HepG2 (cell line): ENCODE data around the gene FBXW5. TPM values are rescaled to one million over a fixed set of nuclear protein-coding genes. Genes with fewer than 3 reads are reported as not detected.

Experiments used
- ATAC-seq: fragments of 200-7000 bp; cut with Tn5 transposase; 3 replicates; pipeline ENCODE4 v1.9.1; 2020; ENCODE audit warnings: mild to moderate bottlenecking, moderate library complexity
- BruUV-seq: library from RNA; stranded (reverse); fragments of 400-500 nt; replicated peaks from 2 replicates; lab custom pipeline; 2021; lab: Mats Ljungman, UMichigan
- CTCF ChIA-PET: fragments of 300-600 bp; formaldehyde crosslinking; extraction: SDS; loops from one replicate; lab custom pipeline; 2021; ENCODE audit warnings: low total read pairs, inconsistent platforms, low intra/inter-chr PET ratio; lab: Yijun Ruan, JAX
- POLR2A ChIA-PET: fragments of 350-600 bp; sonication (Branson Sonifier 250); formaldehyde crosslinking; loops from one replicate; lab custom pipeline; 2020; ENCODE audit warnings: antibody characterized with exemption, inconsistent platforms; lab: Yijun Ruan, JAX
- DNase-seq: peaks from one replicate; pipeline ENCODE4 v3.0.0-alpha.2; 2015; ENCODE audit warnings: low spot score
- FAIRE-seq: peaks from 3 replicates; lab custom pipeline; 2011; peaks lifted over from hg19 to GRCh38; lab: Jason Lieb, UNC
- H2AFZ ChIP-seq: one replicate; pipeline ENCODE4 v1.6.1; 2011; ENCODE audit warnings: low read length, inconsistent platforms
- H3K27ac ChIP-seq: fragments of 300-600 bp; 3 replicates; pipeline ENCODE4 v1.8.0; 2011; ENCODE audit warnings: mixed run types, mild to moderate bottlenecking, mixed read lengths, low read length, inconsistent platforms; ENCODE audit not compliant: insufficient read depth; ENCODE audit errors: extremely low read length
- H3K27me3 ChIP-seq, 2 experiments: fragments of 200-600 bp in 1 of 2; 2 replicates in 1 of 2; 3 replicates in 1 of 2; pipeline versions ENCODE4 v1.6.0 to v1.8.0; 2011; ENCODE audit warnings: low read length in 2 of 2, mild to moderate bottlenecking in 2 of 2, moderate library complexity in 2 of 2, inconsistent platforms in 1 of 2; ENCODE audit not compliant: insufficient read depth in 2 of 2, control insufficient read depth in 1 of 2
- H3K36me3 ChIP-seq, 2 experiments: fragments of 200-600 bp in 1 of 2; replicated peaks in 1 of 2; 2 replicates in 1 of 2; 3 replicates in 1 of 2; pipeline versions ENCODE4 v1.5.1 to v1.8.0; 2011; ENCODE audit warnings: low read length in 2 of 2, inconsistent platforms in 1 of 2; ENCODE audit not compliant: insufficient read depth in 2 of 2, control insufficient read depth in 1 of 2
- H3K4me1 ChIP-seq: 2 replicates; pipeline ENCODE4 v1.5.1; 2012; ENCODE audit warnings: low read length, inconsistent platforms; ENCODE audit not compliant: insufficient read depth
- H3K4me2 ChIP-seq: 2 replicates; pipeline ENCODE4 v1.6.0; 2011; ENCODE audit warnings: low read depth, low read length, inconsistent platforms
- H3K4me3 ChIP-seq, 3 experiments: fragments of 200-600 bp in 1 of 3; sonication (generic), shearing (Covaris generic) in 1 of 3; replicated peaks in 1 of 3; 2 replicates each; pipeline ENCODE4 v1.5.1; 2011 to 2016; ENCODE audit warnings: low read length in 3 of 3, inconsistent platforms in 2 of 3, low read depth in 2 of 3, mild to moderate bottlenecking in 2 of 3, control low read depth in 1 of 3, mixed read lengths in 1 of 3; ENCODE audit not compliant: insufficient read depth in 1 of 3
- H3K79me2 ChIP-seq: one replicate; pipeline ENCODE4 v1.6.1; 2011; ENCODE audit warnings: low read length, inconsistent platforms; ENCODE audit not compliant: insufficient read depth
- H3K9ac ChIP-seq: 2 replicates; pipeline ENCODE4 v1.6.0; 2011; ENCODE audit warnings: mild to moderate bottlenecking, low read depth, low read length, inconsistent platforms; ENCODE audit not compliant: insufficient read depth
- H3K9me3 ChIP-seq: 2 replicates; pipeline ENCODE4 v1.5.1; 2012; ENCODE audit warnings: mild to moderate bottlenecking, low read length
- H4K20me1 ChIP-seq: 2 replicates; pipeline ENCODE4 v1.6.0; 2011; ENCODE audit warnings: inconsistent platforms, mild to moderate bottlenecking, low read length, moderate library complexity; ENCODE audit not compliant: insufficient read depth
- ATF7 ChIP-seq, 2 experiments: fragments of 450-650 bp in 1 of 2; sonication (generic) in 1 of 2; formaldehyde crosslinking in 1 of 2; IDR thresholded peaks; 2 replicates each; pipeline versions ENCODE4 v1.4.0 to v1.6.1; 2016 to 2020; ENCODE audit warnings: antibody characterized with exemption in 1 of 2, mild to moderate bottlenecking in 1 of 2, missing genetic modification reagents in 1 of 2
- HNRNPK ChIP-seq: fragments of 200-400 bp; formaldehyde crosslinking; IDR thresholded peaks from 2 replicates; pipeline ENCODE4 v1.6.1; 2018; ENCODE audit warnings: low read length, low read depth, moderate library complexity, mild to moderate bottlenecking; ENCODE audit not compliant: poor library complexity, severe bottlenecking
- MTF2 ChIP-seq: sonication (generic); formaldehyde crosslinking; IDR thresholded peaks from 2 replicates; pipeline ENCODE4 v1.5.0; 2020; ENCODE audit warnings: missing genetic modification reagents, borderline replicate concordance
- NKX3-1 ChIP-seq: sonication (generic); formaldehyde crosslinking; IDR thresholded peaks from 2 replicates; pipeline ENCODE4 v1.5.0; 2020; ENCODE audit warnings: missing genetic modification reagents
- PHF21A ChIP-seq: sonication (generic); formaldehyde crosslinking; IDR thresholded peaks from 2 replicates; pipeline ENCODE4 v1.5.0; 2020; ENCODE audit warnings: mild to moderate bottlenecking, missing genetic modification reagents
- RBM22 ChIP-seq: fragments of 200-400 bp; formaldehyde crosslinking; optimal IDR thresholded peaks from 2 replicates; pipeline ENCODE3; 2017; ENCODE audit warnings: mild to moderate bottlenecking, low read length, moderate library complexity
- SMAD3 ChIP-seq: sonication (generic); formaldehyde crosslinking; IDR thresholded peaks from 2 replicates; pipeline ENCODE4 v1.4.0; 2020; ENCODE audit warnings: missing genetic modification reagents
- SMYD3 ChIP-seq: sonication (generic); formaldehyde crosslinking; IDR thresholded peaks from 2 replicates; pipeline ENCODE4 v1.8.1; 2023; ENCODE audit warnings: mild to moderate bottlenecking, missing genetic modification reagents
- ZNF333 ChIP-seq: sonication (generic); formaldehyde crosslinking; IDR thresholded peaks from 2 replicates; pipeline ENCODE4 v1.4.0; 2020; ENCODE audit warnings: mild to moderate bottlenecking, missing genetic modification reagents, borderline replicate concordance
- ZNF432 ChIP-seq: sonication (generic); formaldehyde crosslinking; IDR thresholded peaks from 2 replicates; pipeline ENCODE4 v1.5.0; 2020; ENCODE audit warnings: missing genetic modification reagents, mild to moderate bottlenecking, borderline replicate concordance
- ZNF451 ChIP-seq: sonication (generic); formaldehyde crosslinking; IDR thresholded peaks from 2 replicates; pipeline ENCODE4 v1.5.0; 2020; ENCODE audit warnings: mild to moderate bottlenecking, missing genetic modification reagents
- ZNF569 ChIP-seq: sonication (generic); formaldehyde crosslinking; IDR thresholded peaks from 2 replicates; pipeline ENCODE4 v1.5.0; 2020; ENCODE audit warnings: mild to moderate bottlenecking, missing genetic modification reagents, moderate library complexity, borderline replicate concordance
- WGBS: methylation state at CpG from one replicate; pipeline ENCODE4 v1.1.6; 2017; ENCODE audit warnings: low lambda C conversion rate; 5-methylcytosine and 5-hydroxymethylcytosine counted together
- in situ Hi-C: cut with HindIII; loops from 2 replicates; pipeline ENCODE4 v1.10.0; 2017; ENCODE audit warnings: low pct_unique_long_range_greater_than_20kb; ENCODE audit not compliant: extremely low pct_ligation_motif_present
- intact Hi-C: fragments of 100-400 bp; cut with micrococcal nuclease; formaldehyde crosslinking; loops from one replicate; pipeline ENCODE4 v1.10.0; 2022; ENCODE audit not compliant: unreplicated experiment
- polyA plus RNA-seq, 8 experiments: library from polyadenylated mRNA; depleted of rRNA in 3 of 8; stranded (reverse) in 7 of 8; unstranded in 1 of 8; fragments of >200 nt; fragmentation: Illumina TruSeq in 4 of 8; extraction: Trizol in 4 of 8; gene quantifications; 2 replicates each; pipeline versions ENCODE4 v1.2.1 to v1.2.3, GENCODE V29; 2011 to 2016; ENCODE audit warnings: low read depth in 4 of 8, missing spikeins in 1 of 8, mixed read lengths in 1 of 8; ENCODE audit not compliant: insufficient read depth in 1 of 8
- total RNA-seq, 5 experiments: library from RNA; depleted of rRNA; stranded (reverse); fragments of >200 nt; fragmentation: Illumina TruSeq; extraction: Trizol; gene quantifications; 2 replicates each; pipeline ENCODE4 v1.2.3, GENCODE V29; 2016; ENCODE audit warnings: low read depth in 1 of 5
- TF ChIP-seq, protein P1 (sequence below): sonication (generic); formaldehyde crosslinking; IDR thresholded peaks from 2 replicates; pipeline ENCODE4 v1.4.0; 2020; ENCODE audit warnings: missing genetic modification reagents
- TF ChIP-seq, protein P2 (sequence below), 2 experiments: fragments of 450-650 bp in 1 of 2; sonication (generic) in 1 of 2; formaldehyde crosslinking; IDR thresholded peaks; 2 replicates each; pipeline versions ENCODE4 v1.5.0 to v1.8.0; 2020 to 2022; ENCODE audit warnings: mild to moderate bottlenecking in 1 of 2, missing genetic modification reagents in 1 of 2

The FBXW5 gene
- total and polyA plus RNA-seq, 2 of the 13 experiments (the other 11 are each of a cell fraction or from before 2014, with no cell fraction given) = 52.0 to 60.4 TPM

DNA sequence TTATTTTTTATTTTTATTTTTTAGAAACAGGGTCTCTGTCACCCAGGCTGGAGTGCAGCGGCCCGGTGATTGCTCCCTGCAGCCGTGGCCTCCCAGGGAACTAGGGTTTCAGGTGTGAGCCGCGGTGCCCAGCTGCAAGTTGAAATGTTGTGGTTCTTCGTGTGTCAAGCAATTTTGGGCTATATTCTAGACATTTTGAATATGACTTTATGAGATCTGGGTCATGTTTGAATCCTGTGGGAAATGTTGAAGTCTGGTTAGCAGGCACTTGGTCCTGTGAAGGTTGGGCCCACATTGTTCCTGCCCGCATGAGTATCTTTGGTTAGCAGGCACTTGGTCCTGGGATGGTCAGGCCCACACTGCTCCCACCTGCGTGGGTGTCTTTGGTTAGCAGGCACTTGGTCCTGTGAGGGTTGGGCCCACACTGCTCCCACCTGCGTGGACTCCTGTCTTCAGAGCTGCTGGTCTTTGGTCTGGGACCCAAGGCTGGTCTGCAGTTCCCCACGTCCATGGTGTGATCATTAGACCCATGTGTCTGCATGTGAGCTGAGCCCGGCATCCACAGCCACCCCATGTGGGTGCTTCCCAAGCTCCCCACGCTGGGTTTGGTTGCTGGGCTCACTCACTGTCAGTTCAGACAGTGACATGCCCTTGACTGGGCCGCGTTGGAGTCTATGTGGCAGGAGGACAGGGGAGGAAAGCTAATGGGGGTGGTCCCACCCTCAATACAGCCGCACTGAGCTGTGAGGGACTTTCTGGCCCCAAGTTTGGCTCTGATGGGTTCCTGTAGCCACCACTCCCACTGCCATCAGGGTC lies 7.1 kb downstream of the FBXW5 start:
- CTCF ChIA-PET = no interaction called here
- no peaks in the 10 kb centered on the region for H3K27me3 ChIP-seq
- H3K4me1 ChIP-seq = peaks cover 37% of the 10 kb centered on the region
- intact Hi-C loops = loop anchor here (5.0 kb wide), 1 partner anchor 50 kb away; the partner anchor contains the start of gene TRAF2
- H3K79me2 ChIP-seq = no peaks in the 10 kb centered on the region
- no peak overlapping the region for H2AFZ ChIP-seq
- no peak for DNase-seq
- H4K20me1 ChIP-seq = no peaks in the 10 kb centered on the region
- peaks cover 6 to 32% of the 10 kb centered on the region in 2 experiments for H3K36me3 ChIP-seq
- 81% methylated on average over 7 of the region's 15 CpGs for WGBS
- ATAC-seq = peak; percentile 18
- no peak overlapping the region for H3K4me3 ChIP-seq
- no peak for FAIRE-seq
- H3K9me3 ChIP-seq = no peaks in the 10 kb centered on the region
- POLR2A ChIA-PET = interaction anchor here (0.6 kb wide), 1 partner anchor 31 kb away, joined by 3 read pairs; no protein-coding TSS in a partner anchor
- no TSS peak for BruUV-seq
- H3K27ac ChIP-seq = peak overlapping the region; percentile 45
- in situ Hi-C loops = no loop called here
- peak overlapping the region; percentile 1; the same call in 1 of the 2 replicates for H3K9ac ChIP-seq
- TF ChIP-seq PHF21A (CRISPR knock-in tag) = no peak
- no peak for TF ChIP-seq HNRNPK
- TF ChIP-seq RBM22 = peak; percentile 49
- peak overlapping the region; percentile 34; the same call in 1 of the 2 replicates for H3K4me2 ChIP-seq

DNA sequence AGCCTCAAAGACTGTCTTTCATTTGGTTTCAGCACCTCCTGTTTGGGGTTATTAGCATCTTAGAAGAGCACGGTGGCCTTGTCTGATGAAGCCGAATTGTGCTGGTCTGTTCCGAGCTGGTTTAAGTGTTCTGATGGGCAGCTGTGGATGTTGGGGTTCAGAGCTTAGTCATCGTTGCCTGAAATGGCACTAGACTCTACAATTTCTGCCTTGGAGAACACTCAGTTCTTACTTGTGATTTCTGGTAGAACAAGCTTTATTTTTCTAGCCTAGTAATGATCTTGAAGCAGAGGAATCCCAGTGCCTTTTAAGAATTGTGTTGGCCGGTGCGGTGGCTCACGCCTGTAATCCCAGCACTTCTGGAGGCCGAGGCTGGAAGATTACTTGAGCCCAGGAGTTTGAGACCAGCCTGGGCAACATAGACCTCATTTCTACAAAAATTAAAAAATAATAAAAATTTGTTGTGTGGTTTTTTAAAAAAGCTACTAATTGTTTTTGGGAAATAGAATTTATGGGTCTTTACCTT lies 7.8 kb downstream of the FBXW5 start:
- Histone ChIP-seq H3K27ac (no peak overlapping the region), H3K4me3 (no peak overlapping the region), H2AFZ (no peak overlapping the region), H3K27me3 (no peaks in the 10 kb centered on the region), H3K79me2 (no peaks in the 10 kb centered on the region), H3K9me3 (no peaks in the 10 kb centered on the region), H3K9ac (no peak overlapping the region), H3K4me2 (no peak overlapping the region), H3K4me1 (peaks cover 37% of the 10 kb centered on the region), H4K20me1 (no peaks in the 10 kb centered on the region), H3K36me3 (peaks cover 4 to 26% of the 10 kb centered on the region in 2 experiments; a peak in 4 of 5 replicates)
- no peak for TF ChIP-seq SMAD3 (CRISPR knock-in tag)
- TF ChIP-seq, protein P1, sequence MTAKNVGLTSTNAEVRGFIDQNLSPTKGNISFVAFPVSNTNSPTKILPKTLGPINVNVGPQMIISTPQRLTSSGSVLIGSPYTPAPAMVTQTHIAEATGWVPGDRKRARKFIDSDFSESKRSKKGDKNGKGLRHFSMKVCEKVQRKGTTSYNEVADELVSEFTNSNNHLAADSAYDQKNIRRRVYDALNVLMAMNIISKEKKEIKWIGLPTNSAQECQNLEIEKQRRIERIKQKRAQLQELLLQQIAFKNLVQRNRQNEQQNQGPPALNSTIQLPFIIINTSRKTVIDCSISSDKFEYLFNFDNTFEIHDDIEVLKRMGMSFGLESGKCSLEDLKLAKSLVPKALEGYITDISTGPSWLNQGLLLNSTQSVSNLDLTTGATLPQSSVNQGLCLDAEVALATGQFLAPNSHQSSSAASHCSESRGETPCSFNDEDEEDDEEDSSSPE = no peak
- TF ChIP-seq ZNF432 (CRISPR knock-in tag) = no peak
- TF ChIP-seq ATF7 (IDR thresholded peaks at IDR 0.05) = no peak
- no peak for TF ChIP-seq ATF7 (CRISPR knock-in tag; IDR thresholded peaks at IDR 0.05)
- TF ChIP-seq HNRNPK = no peak
- no peak for TF ChIP-seq ZNF333
- TF ChIP-seq SMYD3 = no peak
- TF ChIP-seq, protein P2, sequence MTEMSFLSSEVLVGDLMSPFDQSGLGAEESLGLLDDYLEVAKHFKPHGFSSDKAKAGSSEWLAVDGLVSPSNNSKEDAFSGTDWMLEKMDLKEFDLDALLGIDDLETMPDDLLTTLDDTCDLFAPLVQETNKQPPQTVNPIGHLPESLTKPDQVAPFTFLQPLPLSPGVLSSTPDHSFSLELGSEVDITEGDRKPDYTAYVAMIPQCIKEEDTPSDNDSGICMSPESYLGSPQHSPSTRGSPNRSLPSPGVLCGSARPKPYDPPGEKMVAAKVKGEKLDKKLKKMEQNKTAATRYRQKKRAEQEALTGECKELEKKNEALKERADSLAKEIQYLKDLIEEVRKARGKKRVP (CRISPR knock-in tag; IDR thresholded peaks at IDR 0.05) = no peak
- no peak for TF ChIP-seq ZNF569 (CRISPR knock-in tag)
- no peak for TF ChIP-seq ZNF451 (CRISPR knock-in tag)
- no peak for TF ChIP-seq MTF2
- no peak for TF ChIP-seq NKX3-1 (CRISPR knock-in tag)
- ATAC-seq (no peak), DNase-seq (no peak), FAIRE-seq (no peak)
- BruUV-seq = no TSS peak
- intact Hi-C loops = loop anchor here (5.0 kb wide), 1 partner anchor 49 kb away; the partner anchor contains the start of gene TRAF2
- POLR2A ChIA-PET = no interaction called here
- CTCF ChIA-PET = no interaction called here
- in situ Hi-C loops = no loop called here
- 96% methylated on average over 6 of the region's 8 CpGs for whole genome bisulfite sequencing
